Esophagus squamous epithelium (tissue), 5 donors: Measurements from ENCODE around the gene FCGR2B. TPM values are rescaled to one million over a fixed set of nuclear protein-coding genes. Genes with fewer than 3 reads are reported as not detected.

Source experiments
- DNase-seq: peaks from one replicate; lab custom pipeline; 2025; lab: John Stamatoyannopoulos, UW
- H3K27ac ChIP-seq, 4 donors: fragments of 200-600 bp; sonication (generic); one replicate each; pipeline ENCODE4 v1.5.1; 2016 to 2019; ENCODE audit warnings: mild to moderate bottlenecking in 1 of 4
- H3K27me3 ChIP-seq, 4 donors: fragments of 200-600 bp; sonication (generic); 1 replicate in 3 of 4; 2 replicates in 1 of 4; pipeline versions ENCODE4 v1.5.1 to v1.6.0; 2017 to 2021; ENCODE audit warnings: antibody characterized with exemption in 1 of 4
- H3K36me3 ChIP-seq, 3 donors: fragments of 200-600 bp; sonication (generic); one replicate each; pipeline ENCODE4 v1.5.1; 2016 to 2019
- H3K4me1 ChIP-seq, 3 donors: fragments of 200-600 bp; sonication (generic); one replicate each; pipeline ENCODE4 v1.5.1; 2017 to 2019
- H3K4me3 ChIP-seq, 4 donors: fragments of 200-600 bp; sonication (generic); 1 replicate in 3 of 4; 2 replicates in 1 of 4; pipeline ENCODE4 v1.5.1; 2016 to 2019; ENCODE audit warnings: mild to moderate bottlenecking in 2 of 4, moderate library complexity in 1 of 4
- H3K9me3 ChIP-seq, 3 donors: fragments of 200-600 bp; sonication (generic); one replicate each; pipeline ENCODE4 v1.5.1; 2016 to 2019
- POLR2A ChIP-seq, 4 donors: fragments of 450-650 bp; IDR thresholded peaks; one replicate each; pipeline ENCODE4 v1.6.1; 2017; ENCODE audit warnings: antibody characterized with exemption in 4 of 4, mild to moderate bottlenecking in 4 of 4, moderate library complexity in 3 of 4
- WGBS, 2 donors: methylation state at CpG; one replicate each; pipeline ENCODE4 v1.1.5; 2018; 5-methylcytosine and 5-hydroxymethylcytosine counted together
- intact Hi-C: fragments of 100-400 bp; cut with DNase I; formaldehyde crosslinking; loops from one replicate; pipeline ENCODE4 v1.15.0; 2022
- total RNA-seq, 4 donors: library from RNA; depleted of rRNA; stranded (reverse); fragments of >200 nt; gene quantifications; one replicate each; pipeline ENCODE4 v1.1.0, GENCODE V29; 2016
- TF ChIP-seq, protein P1 (sequence below), 6 experiments: fragments of 450-650 bp in 4 of 6; fragments of 200-600 bp in 2 of 6; sonication (generic) in 2 of 6; IDR thresholded peaks; one replicate each; pipeline ENCODE4 v1.5.1; 2016 to 2019; ENCODE audit warnings: antibody characterized with exemption in 6 of 6, mild to moderate bottlenecking in 4 of 6, moderate library complexity in 4 of 6
- donor health status: DM: yes; HTN: yes; CAD: no.

FCGR2B gene
- total RNA-seq, 4 donors from 2014 or later: 1.1 to 25.2 (median 7.4) TPM

DNA sequence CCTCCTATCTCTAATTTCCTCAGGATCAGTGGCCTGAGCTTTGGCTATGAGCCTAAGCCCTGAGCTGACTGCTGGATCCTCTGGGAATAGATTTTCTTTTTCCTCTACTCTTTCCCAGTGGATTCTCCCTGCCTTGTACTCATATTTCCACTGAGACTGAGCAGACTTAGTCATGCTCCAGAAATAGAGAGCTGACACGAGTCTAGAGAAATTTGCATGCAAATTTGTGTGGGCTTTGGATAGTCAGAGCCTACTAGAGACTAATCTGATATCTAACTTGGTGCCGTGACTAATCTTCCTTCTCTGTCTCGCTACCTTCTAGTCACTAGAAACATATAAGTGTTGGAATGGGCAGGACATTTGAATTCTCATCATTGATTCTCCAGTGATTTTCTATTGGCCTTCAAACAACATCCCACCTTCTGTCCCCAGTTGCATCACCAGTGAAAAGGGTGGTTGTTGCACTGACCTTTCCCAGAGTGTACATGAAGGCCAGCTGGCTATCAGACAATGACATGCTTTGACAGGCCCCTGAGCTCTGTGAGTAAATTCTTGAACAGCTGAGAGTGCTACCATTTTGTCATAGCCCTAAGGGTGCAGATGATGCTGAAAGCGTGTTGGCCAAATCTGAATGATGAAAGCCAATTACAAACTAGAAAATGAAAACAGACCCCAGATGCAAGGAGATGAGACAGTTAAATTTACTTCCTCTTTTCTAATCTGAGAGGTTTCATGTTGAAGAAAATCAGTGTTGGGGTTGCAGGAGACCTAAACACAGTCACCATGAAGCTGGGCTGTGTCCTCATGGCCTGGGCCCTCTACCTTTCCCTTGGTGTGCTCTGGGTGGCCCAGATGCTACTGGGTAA is 43.8 kb downstream of the FCGR2B start, which contains the start of gene FCRLA:
Gene FCRLA, plus strand, starts transcription at position 748 of the 866 bp plus-strand sequence. Its CDS starts 36 bp downstream, at position 784.
- DNase-seq: no peak
- Histone ChIP-seq H3K9me3 (no peaks in the 10 kb centered on the region), H3K4me1 (no peaks in the 10 kb centered on the region), H3K4me3 (no peak within 1 kb of the TSS), H3K36me3 (no peaks in the 10 kb centered on the region), H3K27ac (no peak within 1 kb of the TSS), H3K27me3 (peaks cover 0 to 7% (median 0%) of the 10 kb centered on the region in 4 donors)
- intact Hi-C loops: no loop called here
- TF ChIP-seq POLR2A (IDR thresholded peaks at IDR 0.05): no peak
- TF ChIP-seq, protein P1, sequence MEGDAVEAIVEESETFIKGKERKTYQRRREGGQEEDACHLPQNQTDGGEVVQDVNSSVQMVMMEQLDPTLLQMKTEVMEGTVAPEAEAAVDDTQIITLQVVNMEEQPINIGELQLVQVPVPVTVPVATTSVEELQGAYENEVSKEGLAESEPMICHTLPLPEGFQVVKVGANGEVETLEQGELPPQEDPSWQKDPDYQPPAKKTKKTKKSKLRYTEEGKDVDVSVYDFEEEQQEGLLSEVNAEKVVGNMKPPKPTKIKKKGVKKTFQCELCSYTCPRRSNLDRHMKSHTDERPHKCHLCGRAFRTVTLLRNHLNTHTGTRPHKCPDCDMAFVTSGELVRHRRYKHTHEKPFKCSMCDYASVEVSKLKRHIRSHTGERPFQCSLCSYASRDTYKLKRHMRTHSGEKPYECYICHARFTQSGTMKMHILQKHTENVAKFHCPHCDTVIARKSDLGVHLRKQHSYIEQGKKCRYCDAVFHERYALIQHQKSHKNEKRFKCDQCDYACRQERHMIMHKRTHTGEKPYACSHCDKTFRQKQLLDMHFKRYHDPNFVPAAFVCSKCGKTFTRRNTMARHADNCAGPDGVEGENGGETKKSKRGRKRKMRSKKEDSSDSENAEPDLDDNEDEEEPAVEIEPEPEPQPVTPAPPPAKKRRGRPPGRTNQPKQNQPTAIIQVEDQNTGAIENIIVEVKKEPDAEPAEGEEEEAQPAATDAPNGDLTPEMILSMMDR (IDR thresholded peaks at IDR 0.05): no peak
- 22% methylated on average over 4 of the region's 4 CpGs for WGBS, 2 donors

DNA sequence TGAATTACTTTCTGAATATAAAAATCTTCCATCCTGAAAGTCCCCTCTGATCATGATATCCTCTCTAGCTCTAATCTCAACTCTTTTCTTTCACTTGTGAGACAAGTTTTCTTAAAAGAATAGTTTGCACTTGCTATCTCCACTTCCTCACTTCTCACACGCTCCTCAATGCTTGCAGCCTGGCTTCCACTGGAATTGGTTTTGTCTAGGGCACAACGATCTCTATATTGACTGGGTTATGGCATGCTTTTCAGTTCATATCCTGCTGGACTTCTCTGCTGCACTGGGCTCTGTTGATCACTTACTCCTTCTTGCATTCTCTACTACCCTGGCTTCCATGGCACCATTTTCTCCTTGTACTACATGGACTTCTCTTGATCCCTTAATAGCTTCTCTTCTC is 44.6 kb downstream of the FCGR2B start:
- TF ChIP-seq, protein P1 (IDR thresholded peaks at IDR 0.05): no peak
- TF ChIP-seq POLR2A (IDR thresholded peaks at IDR 0.05): no peak
- H3K27me3 ChIP-seq: peaks cover 0 to 10% (median 0%) of the 10 kb centered on the region in 4 donors
- WGBS, 2 donors: 80 to 81% methylated on average over 2 of the region's 2 CpGs
- intact Hi-C loops: no loop called here
- DNase-seq: no peak
- no peaks in the 10 kb centered on the region for H3K4me1 ChIP-seq
- no peaks in the 10 kb centered on the region for H3K9me3 ChIP-seq
- H3K27ac ChIP-seq: no peak overlapping the region
- H3K4me3 ChIP-seq: no peak overlapping the region
- no peaks in the 10 kb centered on the region for H3K36me3 ChIP-seq

DNA sequence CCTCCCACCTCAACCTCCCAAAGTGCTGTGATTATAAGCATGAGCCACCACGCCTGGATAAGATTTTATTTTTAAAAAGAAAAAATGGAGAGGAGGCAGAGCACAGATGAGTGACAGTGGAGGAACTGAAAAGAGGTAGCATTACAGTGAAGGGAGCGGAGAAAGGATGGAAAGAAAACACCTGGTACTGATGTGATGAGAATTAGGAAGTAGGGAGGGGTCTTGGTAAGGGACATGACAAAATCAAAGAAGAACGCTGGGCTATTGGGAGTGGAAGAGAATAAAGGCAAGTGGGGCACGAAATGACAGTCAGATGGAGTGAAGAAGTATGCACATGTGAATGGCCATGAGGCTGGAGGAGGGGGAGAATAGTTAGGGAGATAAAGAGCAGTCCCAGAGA is 46.4 kb downstream of the FCGR2B start:
- TF ChIP-seq POLR2A (IDR thresholded peaks at IDR 0.05): no peak
- TF ChIP-seq, protein P1 (IDR thresholded peaks at IDR 0.05): no peak
- intact Hi-C loops: no loop called here
- Histone ChIP-seq H3K27ac (no peak overlapping the region), H3K9me3 (no peaks in the 10 kb centered on the region), H3K4me3 (no peak overlapping the region), H3K4me1 (no peaks in the 10 kb centered on the region), H3K27me3 (peaks cover 0 to 26% (median 0%) of the 10 kb centered on the region in 4 donors), H3K36me3 (no peaks in the 10 kb centered on the region)
- no peak for DNase-seq
- 68 to 74% methylated on average over 4 of the region's 4 CpGs for WGBS, 2 donors

DNA sequence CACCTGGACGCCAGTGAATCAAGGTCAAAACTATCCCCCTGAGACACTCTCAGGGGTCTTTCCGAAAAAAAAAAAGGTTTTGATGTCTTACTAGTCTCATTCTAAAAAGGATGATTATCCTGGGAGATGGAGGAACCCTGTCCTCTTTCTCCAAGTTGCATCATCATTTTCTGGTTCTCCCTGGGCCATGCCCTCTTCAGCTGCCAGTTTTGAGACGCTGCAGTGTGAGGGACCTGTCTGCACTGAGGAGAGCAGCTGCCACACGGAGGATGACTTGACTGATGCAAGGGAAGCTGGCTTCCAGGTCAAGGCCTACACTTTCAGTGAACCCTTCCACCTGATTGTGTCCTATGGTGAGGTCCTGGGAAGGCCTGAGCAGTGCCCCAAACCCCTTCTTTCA is 47.6 kb downstream of the FCGR2B start:
- Histone ChIP-seq H3K4me3 (no peak overlapping the region), H3K4me1 (no peaks in the 10 kb centered on the region), H3K36me3 (no peaks in the 10 kb centered on the region), H3K27me3 (peaks cover 0 to 27% (median 0%) of the 10 kb centered on the region in 4 donors), H3K27ac (no peak overlapping the region), H3K9me3 (no peaks in the 10 kb centered on the region)
- WGBS, 2 donors: 77 to 94% methylated on average over 3 to 4 of the region's 4 CpGs
- TF ChIP-seq POLR2A (IDR thresholded peaks at IDR 0.05): no peak
- TF ChIP-seq, protein P1 (IDR thresholded peaks at IDR 0.05): no peak
- intact Hi-C loops: no loop called here
- DNase-seq: no peak
